Aorta (tissue), 5 donors: ENCODE data around the gene B4GALT7. TPM values are rescaled to one million over a fixed set of nuclear protein-coding genes. Genes with fewer than 3 reads are reported as not detected.

Source experiments
- ATAC-seq: fragments of 200-7000 bp; cut with Tn5 transposase; one replicate; pipeline ENCODE4 v1.9.1; 2022; ENCODE audit warnings: moderate library complexity; ENCODE audit not compliant: low FRiP score
- DNase-seq, 2 donors: peaks; one replicate each; pipeline ENCODE4 v3.0.0-alpha.2; 2020
- H3K27ac ChIP-seq, 2 donors: one replicate each; pipeline ENCODE4 v1.5.1; 2013; ENCODE audit warnings: low read length in 2 of 2, mild to moderate bottlenecking in 2 of 2, moderate library complexity in 2 of 2, control low read depth in 1 of 2, inconsistent platforms in 1 of 2, low read depth in 1 of 2
- H3K27me3 ChIP-seq, 2 donors: one replicate each; pipeline ENCODE4 v1.6.1; 2013; ENCODE audit warnings: control low read depth in 1 of 2, low read length in 1 of 2, mild to moderate bottlenecking in 1 of 2, moderate library complexity in 1 of 2; ENCODE audit not compliant: insufficient read depth in 2 of 2, control insufficient read depth in 1 of 2
- H3K36me3 ChIP-seq, 2 donors: one replicate each; pipeline ENCODE4 v1.6.1; 2013; ENCODE audit warnings: control low read depth in 1 of 2, low read length in 1 of 2, mild to moderate bottlenecking in 1 of 2; ENCODE audit not compliant: insufficient read depth in 2 of 2, control insufficient read depth in 1 of 2
- H3K4me1 ChIP-seq, 2 donors: one replicate each; pipeline ENCODE4 v1.6.1; 2013; ENCODE audit warnings: low read length in 2 of 2, control low read depth in 1 of 2, mild to moderate bottlenecking in 1 of 2, moderate library complexity in 1 of 2; ENCODE audit not compliant: insufficient read depth in 2 of 2, control insufficient read depth in 1 of 2
- H3K4me3 ChIP-seq, 2 donors: one replicate each; pipeline ENCODE4 v1.5.1; 2013; ENCODE audit warnings: low read length in 2 of 2, control low read depth in 1 of 2, mild to moderate bottlenecking in 1 of 2
- H3K9me3 ChIP-seq: one replicate; pipeline ENCODE4 v1.6.1; 2013; ENCODE audit warnings: mild to moderate bottlenecking, low read length; ENCODE audit not compliant: control insufficient read depth
- WGBS, 2 donors: extraction: QIAGEN DNeasy Blood & Tissue Kit; methylation state at CpG; one replicate each; pipeline ENCODE4 v1.1.7; 2013; 5-methylcytosine and 5-hydroxymethylcytosine counted together
- intact Hi-C, 2 donors: fragments of 100-400 bp; cut with DNase I; formaldehyde crosslinking; loops; one replicate each; pipeline versions ENCODE4 v1.14.2 to v1.15.0; 2022
- polyA plus RNA-seq, 2 donors: library from polyadenylated mRNA; stranded (reverse); fragments of 200-250 nt; gene quantifications; one replicate each; pipeline ENCODE4 v1.2.3, GENCODE V29; 2013
- total RNA-seq, 2 donors: library from RNA; stranded (reverse); fragmentation: NEBNext Ultra II Directional; extraction: Animal tissue kit (Norgen Biotek cat#: 25700); gene quantifications; one replicate each; pipeline ENCODE4 v1.2.1, GENCODE V29; 2021
- donor health status: healthy with polysubstance abuse.
- donor health status: Bipolar disorder and iron deficiency.
- donor health status: DM: no; HTN: no; CAD: no.
- donor health status: DM: no; HTN: no; CAD: no.
- donor health status: DM: yes; HTN: yes; CAD: no.

Gene B4GALT7
- total and polyA plus RNA-seq, 4 donors, result 18.9 to 36.8 (median 20.8) TPM

DNA sequence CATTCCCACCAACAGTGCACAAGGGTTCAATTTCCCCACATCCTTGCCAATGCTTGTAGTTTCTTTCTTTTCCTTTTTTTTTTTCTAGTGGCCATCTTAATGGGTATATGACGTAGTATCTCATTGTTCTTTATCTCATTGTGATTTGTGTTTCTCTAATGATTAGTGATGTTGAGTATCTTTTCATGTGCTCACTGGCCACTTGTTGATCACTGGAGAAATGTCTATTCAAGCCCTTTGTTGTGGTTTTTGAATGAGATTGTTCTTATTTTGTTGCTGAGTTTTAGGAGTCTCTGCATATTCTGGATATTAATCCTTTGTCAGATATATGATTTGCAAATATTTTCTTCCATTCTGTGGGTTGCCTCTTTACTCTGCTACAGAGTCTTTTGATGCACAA, 9.5 kb upstream of the B4GALT7 start:
- peaks cover 0 to 3% of the 10 kb centered on the region in 2 donors for H3K36me3 ChIP-seq
- no peaks in the 10 kb centered on the region for H3K9me3 ChIP-seq
- no peak for DNase-seq
- no peak overlapping the region for H3K4me3 ChIP-seq
- no peak for ATAC-seq
- no peak overlapping the region for H3K27ac ChIP-seq
- 74 to 77% methylated on average over 1 of the region's 1 CpG for WGBS, 2 donors
- H3K4me1 ChIP-seq, result no peaks in the 10 kb centered on the region
- intact Hi-C loops, result loop anchor here in 1 of 2 donors (5.0 kb wide), 1 partner anchor 38 kb away; the partner anchor contains the start of gene FAM193B
- no peaks in the 10 kb centered on the region for H3K27me3 ChIP-seq

DNA sequence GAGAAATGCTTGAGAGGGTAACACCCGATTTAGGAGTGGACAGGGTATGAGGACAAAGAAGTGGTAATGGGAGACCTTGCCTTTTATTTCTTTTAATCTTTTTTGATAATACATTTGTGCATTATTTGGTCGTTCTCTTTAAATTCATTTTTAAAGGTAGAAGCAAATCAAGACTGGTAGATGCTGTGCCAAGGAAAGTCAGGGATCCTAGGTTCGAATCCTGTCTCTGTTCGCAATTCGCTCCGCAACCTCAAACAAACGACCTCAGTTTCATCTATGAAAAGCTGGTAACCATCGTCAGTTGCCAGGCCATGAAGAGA, 8.3 kb upstream of the B4GALT7 start:
- ATAC-seq, result no peak
- DNase-seq, result no peak
- Histone ChIP-seq H3K4me1 (no peaks in the 10 kb centered on the region), H3K27me3 (no peaks in the 10 kb centered on the region), H3K36me3 (peaks cover 0 to 4% of the 10 kb centered on the region in 2 donors), H3K4me3 (peak overlapping the region in 1 of 2 donors; percentile 88), H3K9me3 (no peaks in the 10 kb centered on the region), H3K27ac (no peak overlapping the region)
- WGBS, 2 donors, result 15 to 17% methylated on average over 8 of the region's 8 CpGs
- intact Hi-C loops, result loop anchor here in 1 of 2 donors (5.0 kb wide), 1 partner anchor 39 kb away; the partner anchor contains the start of gene FAM193B

DNA sequence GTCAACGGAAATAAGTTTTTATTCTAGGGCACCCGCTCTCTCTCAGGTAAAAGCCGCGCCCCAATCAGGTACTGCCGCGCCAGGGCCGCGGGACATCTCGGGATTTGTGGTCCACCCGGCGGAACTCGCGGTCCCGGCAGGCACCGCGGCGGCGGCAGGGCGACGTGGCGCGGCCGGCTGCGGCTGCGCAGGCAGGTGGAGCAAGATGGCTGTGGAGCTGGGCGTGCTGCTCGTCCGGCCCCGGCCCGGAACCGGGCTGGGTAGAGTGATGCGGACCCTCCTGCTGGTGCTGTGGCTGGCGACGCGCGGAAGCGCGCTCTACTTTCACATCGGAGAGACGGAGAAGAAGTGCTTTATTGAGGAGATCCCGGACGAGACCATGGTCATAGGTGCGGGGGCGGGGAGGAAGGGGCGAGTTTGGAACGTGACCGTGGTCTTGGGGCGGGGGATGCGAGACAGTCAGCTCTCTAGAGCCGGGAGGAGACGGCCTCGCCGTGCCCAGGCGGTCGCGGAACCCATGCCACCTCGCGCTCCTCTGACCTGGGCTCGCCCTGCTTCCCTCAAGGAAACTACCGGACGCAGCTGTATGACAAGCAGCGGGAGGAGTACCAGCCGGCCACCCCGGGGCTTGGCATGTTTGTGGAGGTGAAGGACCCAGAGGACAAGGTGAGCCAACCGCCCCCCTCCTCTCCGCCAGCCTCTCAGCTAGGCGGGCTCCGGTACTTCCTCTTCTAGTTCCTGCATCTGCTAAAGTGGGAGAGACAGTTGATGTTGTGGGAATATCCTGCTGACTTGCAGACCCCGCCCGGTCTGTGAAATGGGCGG, 7.7 kb upstream of the B4GALT7 start, which contains the start of gene TMED9:
Gene TMED9 (plus strand): TSS at position 194 of the 825 bp plus-strand sequence. CDS start 12 bp downstream, at position 206.
- WGBS, 2 donors, result 0% methylated on average over 62 to 71 of the region's 71 CpGs

DNA sequence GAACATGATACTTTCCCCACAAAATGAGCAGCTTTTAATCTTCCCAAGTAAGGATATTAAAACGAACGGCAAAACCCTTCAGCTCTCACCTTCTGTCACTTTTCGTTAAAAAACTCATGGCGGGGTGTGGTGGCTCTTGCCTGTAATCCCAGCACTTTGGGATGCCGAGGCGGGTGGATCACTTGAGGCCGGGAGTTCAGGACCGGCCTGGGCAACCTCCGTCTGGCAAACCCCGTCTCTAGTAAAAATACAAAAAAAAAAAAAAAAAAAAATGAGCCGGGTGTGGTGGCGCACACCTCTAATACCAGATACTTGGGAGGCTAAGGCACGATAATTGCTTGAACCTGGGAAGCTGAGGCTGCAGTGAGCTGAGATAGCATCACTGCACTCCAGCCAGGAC, 7.0 kb upstream of the B4GALT7 start:
- Histone ChIP-seq H3K36me3 (peaks cover 0 to 4% of the 10 kb centered on the region in 2 donors), H3K4me1 (no peaks in the 10 kb centered on the region), H3K9me3 (no peaks in the 10 kb centered on the region), H3K27me3 (no peaks in the 10 kb centered on the region), H3K4me3 (peak overlapping the region; percentile 46 to 88), H3K27ac (no peak overlapping the region)
- ATAC-seq (no peak), DNase-seq (peak in 1 of 2 donors; percentile 41)
- 73 to 74% methylated on average over 12 to 13 of the region's 13 CpGs for WGBS, 2 donors
- intact Hi-C loops, result loop anchor here in 1 of 2 donors (5.0 kb wide), 1 partner anchor 41 kb away; the partner anchor contains the start of gene FAM193B

More for the DNA sequence above, 7.7 kb upstream of the B4GALT7 start, which contains the start of gene TMED9:
- no peaks in the 10 kb centered on the region for H3K9me3 ChIP-seq
- no peaks in the 10 kb centered on the region for H3K27me3 ChIP-seq
- peak within 1 kb of the TSS; percentile 46 to 88 for H3K4me3 ChIP-seq
- DNase-seq, result peak; percentile 90 to 95
- intact Hi-C loops, result loop anchor here in 1 of 2 donors (5.0 kb wide), 1 partner anchor 40 kb away; the partner anchor contains the start of gene FAM193B
- H3K27ac ChIP-seq, result no peak within 1 kb of the TSS
- H3K36me3 ChIP-seq, result peaks cover 0 to 4% of the 10 kb centered on the region in 2 donors
- no peaks in the 10 kb centered on the region for H3K4me1 ChIP-seq
- peak; percentile 94 for ATAC-seq

DNA sequence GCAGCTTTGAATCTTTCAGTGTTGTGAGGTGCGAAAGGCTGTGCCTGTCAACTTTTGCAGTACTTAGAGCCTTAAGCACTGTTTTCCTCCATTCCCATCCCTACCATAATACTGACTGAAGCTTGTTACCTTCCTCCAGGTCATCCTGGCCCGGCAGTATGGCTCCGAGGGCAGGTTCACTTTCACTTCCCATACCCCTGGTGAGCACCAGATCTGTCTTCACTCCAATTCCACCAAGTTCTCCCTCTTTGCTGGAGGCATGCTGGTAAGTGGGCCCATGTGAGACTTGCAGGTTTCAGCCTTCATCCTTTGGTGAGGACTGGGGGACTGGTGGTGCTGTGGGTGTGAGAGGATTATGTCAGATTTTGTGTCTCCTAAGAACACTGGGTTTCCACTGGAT, 6.4 kb upstream of the B4GALT7 start:
- Histone ChIP-seq H3K36me3 (peaks cover 0 to 4% of the 10 kb centered on the region in 2 donors), H3K4me1 (no peaks in the 10 kb centered on the region), H3K27ac (no peak overlapping the region), H3K27me3 (no peaks in the 10 kb centered on the region), H3K4me3 (no peak overlapping the region), H3K9me3 (no peaks in the 10 kb centered on the region)
- WGBS, 2 donors, result 87% methylated on average over 3 of the region's 3 CpGs
- peak in 1 of 2 donors; percentile 17 for DNase-seq
- intact Hi-C loops, result loop anchor here in 1 of 2 donors (5.0 kb wide), 1 partner anchor 41 kb away; the partner anchor contains the start of gene FAM193B
- no peak for ATAC-seq

DNA sequence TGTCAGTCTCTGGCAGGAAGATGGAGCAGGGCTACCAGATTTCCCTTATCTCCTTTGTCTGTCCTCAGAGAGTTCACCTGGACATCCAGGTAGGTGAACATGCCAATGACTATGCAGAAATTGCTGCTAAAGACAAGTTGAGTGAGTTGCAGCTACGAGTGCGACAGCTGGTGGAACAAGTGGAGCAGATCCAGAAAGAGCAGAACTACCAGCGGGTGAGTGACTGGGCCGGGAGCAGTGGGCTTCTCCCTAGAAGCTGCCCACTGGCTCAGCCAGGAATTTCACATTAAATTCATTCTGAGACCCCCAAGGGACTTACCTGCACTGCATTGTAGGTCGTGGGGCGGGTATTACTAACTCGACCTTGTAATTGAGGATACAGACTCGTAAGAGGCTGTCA, 5.9 kb upstream of the B4GALT7 start:
- intact Hi-C loops, result loop anchor here in 1 of 2 donors (5.0 kb wide), 1 partner anchor 42 kb away; the partner anchor contains the start of gene FAM193B
- peak in 1 of 2 donors; percentile 25 for DNase-seq
- H3K9me3 ChIP-seq, result no peaks in the 10 kb centered on the region
- 91% methylated on average over 8 of the region's 8 CpGs for WGBS, 2 donors
- no peaks in the 10 kb centered on the region for H3K4me1 ChIP-seq
- no peak overlapping the region for H3K27ac ChIP-seq
- H3K4me3 ChIP-seq, result no peak overlapping the region
- peaks cover 0 to 4% of the 10 kb centered on the region in 2 donors for H3K36me3 ChIP-seq
- ATAC-seq, result no peak
- no peaks in the 10 kb centered on the region for H3K27me3 ChIP-seq

DNA sequence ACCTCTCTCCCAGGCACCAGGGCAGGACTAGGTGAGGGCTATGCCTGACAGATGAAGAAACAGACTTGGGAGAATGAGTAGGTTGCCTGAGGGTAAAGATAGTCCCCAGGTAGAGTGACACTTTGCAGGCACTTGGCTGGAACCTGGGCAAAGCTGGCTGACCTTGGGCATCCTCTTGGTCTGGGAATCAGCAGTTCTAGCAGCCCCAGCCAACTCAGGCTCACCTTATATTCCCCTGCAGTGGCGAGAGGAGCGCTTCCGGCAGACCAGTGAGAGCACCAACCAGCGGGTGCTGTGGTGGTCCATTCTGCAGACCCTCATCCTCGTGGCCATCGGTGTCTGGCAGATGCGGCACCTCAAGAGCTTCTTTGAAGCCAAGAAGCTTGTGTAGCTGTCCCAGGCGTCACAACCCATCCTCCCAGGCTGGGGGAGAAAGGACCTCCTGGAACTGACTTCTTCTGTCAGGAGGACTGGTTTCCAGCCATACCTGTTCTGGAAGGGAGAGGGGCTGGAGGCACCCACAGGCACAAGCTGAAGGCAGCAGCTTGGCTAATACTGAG, 4.8 kb upstream of the B4GALT7 start:
- no peak overlapping the region for H3K27ac ChIP-seq
- H3K9me3 ChIP-seq, result no peaks in the 10 kb centered on the region
- peaks cover 0 to 4% of the 10 kb centered on the region in 2 donors for H3K36me3 ChIP-seq
- DNase-seq, result no peak
- no peaks in the 10 kb centered on the region for H3K4me1 ChIP-seq
- H3K4me3 ChIP-seq, result no peak overlapping the region
- 95 to 98% methylated on average over 8 of the region's 8 CpGs for WGBS, 2 donors
- ATAC-seq, result no peak
- intact Hi-C loops, result no loop called here
- no peaks in the 10 kb centered on the region for H3K27me3 ChIP-seq

DNA sequence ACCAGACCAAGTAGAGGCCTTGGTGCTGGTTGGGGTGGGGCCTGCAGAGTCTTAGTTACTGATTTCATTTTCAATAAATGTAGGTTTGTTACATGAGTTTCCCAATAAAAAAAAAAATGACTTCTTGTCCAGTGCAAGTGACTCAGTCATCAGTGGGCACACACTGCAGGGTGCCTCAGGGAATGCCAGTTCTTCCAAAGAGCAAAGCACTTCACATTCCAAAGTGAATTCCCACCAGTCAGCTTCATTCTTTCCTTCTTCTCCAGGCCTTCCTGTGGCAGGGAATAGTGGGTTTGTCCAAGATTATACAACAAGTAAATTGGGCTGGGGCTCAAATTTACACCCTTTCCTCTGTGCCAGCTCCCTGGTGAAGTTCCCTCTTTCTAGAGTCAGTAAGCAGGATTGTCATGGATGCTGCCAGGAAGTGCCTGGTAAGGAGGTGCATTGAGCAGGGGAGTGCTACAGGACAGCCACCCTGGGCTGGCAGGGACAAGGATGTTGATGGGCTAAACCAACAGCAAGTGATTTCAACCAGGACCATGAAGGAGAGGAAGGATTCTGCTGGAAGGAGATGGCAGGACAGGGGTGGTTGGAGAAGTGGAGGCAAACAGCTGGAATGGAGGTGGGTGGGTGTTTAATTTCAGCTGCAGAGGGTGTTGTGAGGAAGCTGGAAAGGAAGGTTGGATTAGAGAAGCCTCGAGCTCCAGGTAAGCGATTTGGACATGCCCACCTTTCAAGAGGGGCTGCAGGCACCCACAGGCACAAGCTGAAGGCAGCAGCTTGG, 3.7 kb upstream of the B4GALT7 start:
- H3K9me3 ChIP-seq, result no peaks in the 10 kb centered on the region
- H3K27me3 ChIP-seq, result no peaks in the 10 kb centered on the region
- no peak for DNase-seq
- WGBS, 2 donors, result 95 to 96% methylated on average over 2 of the region's 2 CpGs
- intact Hi-C loops, result no loop called here
- no peak overlapping the region for H3K4me3 ChIP-seq
- no peaks in the 10 kb centered on the region for H3K4me1 ChIP-seq
- no peak overlapping the region for H3K27ac ChIP-seq
- H3K36me3 ChIP-seq, result peaks cover 0 to 4% of the 10 kb centered on the region in 2 donors
- ATAC-seq, result no peak
